HG03457 (cell line): ENCODE data around the gene TMEM179B.
"Not testable (repeated sequence)": the region's sequence is repeated elsewhere in the genome, so short reads cannot be mapped to it uniquely, and the experiment has no call there.

Experiments used
- ATAC-seq: cut with Tn5 transposase; IDR thresholded peaks from one replicate; pipeline ENCODE4 v1.9.1; 2021; ENCODE audit warnings: moderate number of reproducible peaks; ENCODE audit not compliant: unreplicated experiment

TMEM179B gene

DNA sequence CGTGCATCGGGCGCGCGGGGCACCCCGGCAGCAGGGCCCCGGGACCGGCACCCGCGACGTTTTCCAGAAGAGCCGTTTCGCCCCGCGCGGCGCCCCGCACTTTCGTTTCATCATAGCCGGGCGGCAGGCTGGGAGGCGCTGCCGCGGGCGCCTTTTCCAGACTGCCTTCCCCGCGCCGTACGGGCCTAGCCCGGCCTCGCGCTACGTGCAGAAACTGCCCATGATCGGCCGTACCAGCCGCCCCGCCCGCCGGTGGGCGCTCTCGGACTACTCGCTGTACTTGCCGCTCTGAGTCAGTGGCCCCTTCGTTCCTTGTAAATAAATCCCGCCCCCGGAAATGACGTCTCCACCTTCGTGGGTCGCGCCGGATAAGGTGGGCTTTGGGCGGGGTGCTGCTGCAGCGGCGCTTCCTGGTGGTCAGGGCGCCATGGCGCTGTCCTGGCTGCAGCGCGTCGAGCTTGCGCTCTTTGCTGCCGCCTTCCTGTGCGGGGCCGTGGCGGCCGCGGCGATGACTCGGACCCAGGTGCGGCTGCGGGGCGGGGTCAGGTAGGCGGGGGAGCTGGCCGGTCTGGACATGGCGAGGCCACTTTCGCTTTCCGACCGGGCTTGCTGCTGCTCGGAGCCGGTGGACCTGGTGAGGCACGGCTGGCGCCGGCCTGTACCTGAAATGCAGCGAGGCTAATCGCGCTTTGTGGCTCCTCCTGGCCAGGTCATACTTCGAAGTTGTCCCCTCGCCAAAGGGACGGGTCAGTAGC is at the start of gene TMEM179B:
Gene TMEM179B (plus strand): TSS at position 398 of the 755 bp plus-strand sequence. CDS start 30 bp downstream, at position 428.
- peak; percentile 46 for ATAC-seq

- no peak for ATAC-seq
These were observed 39.6 kb upstream of the TMEM179B start for GRCh38 chr11:62747475-62748160.

DNA sequence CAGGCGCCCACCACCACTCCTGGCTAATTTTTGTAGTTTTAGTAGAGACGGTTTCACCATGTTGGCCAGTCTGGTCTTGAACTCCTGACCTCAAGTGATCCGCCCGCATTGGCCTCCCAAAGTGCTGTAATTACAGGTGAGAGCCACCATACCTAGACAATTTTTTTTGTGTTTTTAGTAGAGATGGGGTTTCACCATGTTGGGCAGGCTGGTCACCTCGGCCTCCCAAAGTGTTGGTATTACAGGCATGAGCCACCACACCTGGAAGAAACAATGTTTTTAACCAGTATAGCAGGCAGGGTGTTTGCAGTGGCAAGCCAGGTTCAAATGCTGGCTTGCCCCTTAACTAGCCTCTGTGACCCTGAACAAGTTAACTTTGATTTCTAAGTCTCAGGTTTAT is 37.3 kb upstream of the TMEM179B start:
- ATAC-seq, result not testable (repeated sequence)

DNA sequence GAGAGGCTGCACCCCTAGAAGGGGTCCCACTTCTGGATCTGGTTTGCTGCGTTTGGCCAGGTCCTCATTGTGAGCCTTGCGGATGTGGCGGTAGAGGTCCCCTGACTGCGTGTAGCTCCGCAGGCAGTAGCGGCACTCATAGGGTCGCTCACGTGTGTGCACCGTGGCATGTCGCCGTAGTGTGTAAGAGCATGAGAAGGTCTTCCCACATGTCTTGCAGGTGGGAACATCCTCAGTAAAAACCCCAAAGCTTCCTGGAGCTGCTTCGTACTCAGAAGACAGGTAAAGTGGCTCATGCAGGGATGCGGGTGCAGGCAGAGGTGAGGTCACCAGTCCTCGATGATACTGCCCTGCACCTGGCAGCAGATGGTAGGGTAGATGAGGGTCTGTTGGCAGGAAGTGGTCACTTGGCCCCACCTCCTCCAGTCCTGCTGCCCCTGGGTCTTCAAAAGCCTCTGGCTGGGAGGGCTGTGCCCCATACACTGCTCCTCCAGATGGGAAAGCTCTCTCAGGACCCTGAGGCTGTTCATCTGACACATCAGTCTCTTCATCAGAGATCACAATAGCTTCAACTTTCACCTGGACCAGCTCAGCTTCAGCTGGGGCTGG is 34.9 kb upstream of the TMEM179B start:
- ATAC-seq, result no peak

DNA sequence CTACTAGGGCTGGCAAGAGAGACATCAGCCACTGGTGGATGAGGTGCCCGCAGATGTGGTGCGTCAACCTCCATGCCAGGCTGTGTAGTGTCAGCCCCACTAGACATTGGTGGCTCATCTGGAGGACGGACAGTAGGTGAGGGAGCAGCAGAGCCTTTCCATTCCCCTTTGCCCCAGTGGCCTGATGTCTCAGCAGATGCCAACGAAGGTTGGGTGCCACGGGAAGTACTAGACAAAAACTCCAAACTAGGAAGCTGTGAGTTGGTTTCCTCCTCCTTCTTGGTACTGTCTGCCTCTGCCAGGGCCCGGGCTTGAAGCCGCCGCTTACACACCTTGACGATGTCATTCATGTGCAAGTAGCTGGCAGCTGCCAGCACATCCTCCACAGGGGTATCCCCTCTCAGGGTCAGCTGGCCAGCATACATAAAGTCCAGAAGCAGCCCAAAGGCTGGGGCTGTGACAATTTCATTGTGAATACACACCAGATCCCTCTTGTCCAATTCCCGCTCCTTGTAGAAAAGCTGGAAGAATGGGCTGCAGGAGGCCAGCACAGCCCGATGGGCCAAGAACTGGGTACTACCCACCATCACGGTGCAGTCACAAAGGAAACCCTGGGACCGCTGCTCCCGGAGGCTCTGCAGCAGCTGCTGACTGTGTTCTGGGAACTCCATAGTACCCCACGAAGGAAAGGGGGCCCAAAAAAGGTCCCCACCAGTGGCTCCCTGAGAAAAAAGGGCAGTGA is 34.0 kb upstream of the TMEM179B start:
- no peak for ATAC-seq

- peak; percentile 77 for ATAC-seq
These were observed 33.2 kb upstream of the TMEM179B start, which contains the start of gene ZBTB3 for GRCh38 chr11:62753736-62754603. Gene ZBTB3 (minus strand): TSS chr11:62754160. CDS start chr11:62753664, 496 bp downstream.

GRCh38 chr11:62755086-62755615 is 32.1 kb upstream of the TMEM179B start:
- ATAC-seq, result no peak

- ATAC-seq, result no peak
These were observed 29.1 kb upstream of the TMEM179B start for GRCh38 chr11:62757846-62758788.

GRCh38 chr11:62760867-62761227 is 26.4 kb upstream of the TMEM179B start:
- ATAC-seq, result not testable (repeated sequence)

DNA sequence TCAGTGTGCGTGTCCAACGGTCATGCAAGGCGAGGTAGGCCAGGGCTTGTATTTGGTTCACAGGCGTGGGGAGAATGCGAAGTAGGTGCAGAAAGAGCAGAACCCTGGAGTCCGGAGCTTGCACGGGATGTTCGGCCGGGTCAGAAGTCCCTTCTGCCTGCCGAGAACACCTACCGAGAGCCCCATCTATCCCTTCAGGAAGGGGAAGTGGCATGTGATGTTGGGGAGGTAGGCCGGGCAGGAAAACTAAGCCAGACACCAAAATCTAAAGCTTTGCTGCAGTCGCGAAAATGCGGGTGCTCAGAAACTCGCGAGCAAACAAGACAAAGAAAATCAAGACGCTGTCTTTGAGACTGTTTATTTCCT is 16.4 kb upstream of the TMEM179B start:
- no peak for ATAC-seq

DNA sequence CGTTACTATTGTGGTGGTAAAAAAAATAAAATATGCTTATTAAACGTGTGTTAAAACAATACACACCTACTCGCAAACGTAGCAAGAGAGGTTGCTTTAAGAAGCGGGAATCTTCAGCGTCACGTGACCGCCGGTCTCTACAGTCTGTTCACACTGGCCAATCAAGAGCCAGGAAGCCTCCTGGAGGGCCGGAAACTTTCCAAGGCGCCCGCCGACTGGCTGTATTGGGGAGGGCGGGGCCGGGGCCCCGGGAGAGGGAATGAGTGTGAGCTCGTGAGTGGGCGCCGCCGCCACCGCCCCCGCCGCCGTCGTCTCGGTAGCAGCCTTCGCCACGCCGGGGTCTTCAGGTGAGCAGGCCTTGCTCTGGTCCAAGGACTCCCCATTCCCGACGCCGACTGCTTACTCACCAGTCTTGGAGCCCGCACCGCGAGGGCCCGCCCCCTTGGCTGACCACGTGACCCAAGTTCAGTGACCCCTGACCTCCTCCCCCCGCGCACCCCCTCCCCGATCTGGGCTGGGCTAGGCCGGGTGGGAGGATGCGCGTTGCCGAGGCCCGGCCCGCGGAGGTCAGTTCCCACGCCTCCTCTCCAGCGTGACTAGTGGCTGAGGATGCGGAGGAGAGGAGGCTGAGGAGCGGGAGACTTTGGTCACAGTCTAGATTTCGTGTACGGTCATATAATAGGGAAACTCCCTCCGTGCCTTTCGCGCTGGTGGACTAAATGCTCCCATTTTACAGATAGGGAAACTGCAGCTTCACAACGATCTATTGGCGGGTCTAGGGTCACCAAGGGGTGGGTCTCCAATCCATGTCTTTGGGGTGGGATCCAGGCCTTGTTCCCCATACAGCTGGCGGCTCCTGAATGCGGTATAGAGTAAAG is 15.8 kb upstream of the TMEM179B start, which contains the start of gene TAF6L:
Gene TAF6L (plus strand): TSS at position 253 of the 878 bp plus-strand sequence. CDS start 4,388 bp downstream, outside the sequence.
- peak; percentile 53 for ATAC-seq

DNA sequence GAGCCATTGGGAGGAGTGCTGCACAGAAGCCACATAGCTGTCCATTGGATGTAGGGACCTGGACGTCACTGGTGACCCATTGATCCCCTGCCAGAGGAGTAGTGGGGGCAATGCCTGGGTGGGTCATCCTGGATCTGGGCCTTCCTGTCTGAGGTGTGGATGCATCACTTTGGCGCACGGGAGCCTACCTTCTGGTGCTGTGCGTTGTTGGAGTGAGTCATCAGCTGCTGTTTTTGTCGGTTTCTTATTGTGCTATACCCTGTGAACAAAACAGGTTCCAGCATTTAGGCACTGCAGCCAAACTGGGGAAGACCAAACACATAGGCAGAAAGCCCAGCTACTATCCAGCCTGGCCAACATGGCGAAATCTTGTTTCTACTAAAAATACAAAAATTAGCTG is 12.8 kb upstream of the TMEM179B start:
- ATAC-seq, result no peak

GRCh38 chr11:62775646-62776045 is 11.6 kb upstream of the TMEM179B start:
- no peak for ATAC-seq

- ATAC-seq, result no peak
These were observed 9.8 kb upstream of the TMEM179B start for GRCh38 chr11:62777389-62777788.

DNA sequence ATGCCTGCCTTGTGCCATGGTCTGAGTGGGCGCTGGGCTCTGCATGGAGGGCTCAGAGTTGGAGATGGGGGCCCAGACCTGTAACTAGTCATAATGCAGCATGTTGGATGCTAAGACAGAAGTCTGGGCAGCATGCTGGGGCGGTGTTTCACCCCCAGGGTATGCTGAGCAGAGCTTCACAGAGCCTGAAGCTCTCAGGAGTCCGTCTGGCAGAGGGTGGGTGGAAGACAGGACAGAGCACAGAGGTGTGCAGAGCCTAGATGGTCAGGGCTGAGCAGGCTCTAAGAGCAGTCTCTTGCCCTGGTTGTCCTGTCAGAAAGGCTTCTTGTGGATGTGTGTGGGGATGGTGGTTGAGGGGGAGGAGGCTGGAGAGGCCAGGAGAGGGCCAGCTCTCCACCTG is 8.8 kb upstream of the TMEM179B start:
- ATAC-seq, result no peak

DNA sequence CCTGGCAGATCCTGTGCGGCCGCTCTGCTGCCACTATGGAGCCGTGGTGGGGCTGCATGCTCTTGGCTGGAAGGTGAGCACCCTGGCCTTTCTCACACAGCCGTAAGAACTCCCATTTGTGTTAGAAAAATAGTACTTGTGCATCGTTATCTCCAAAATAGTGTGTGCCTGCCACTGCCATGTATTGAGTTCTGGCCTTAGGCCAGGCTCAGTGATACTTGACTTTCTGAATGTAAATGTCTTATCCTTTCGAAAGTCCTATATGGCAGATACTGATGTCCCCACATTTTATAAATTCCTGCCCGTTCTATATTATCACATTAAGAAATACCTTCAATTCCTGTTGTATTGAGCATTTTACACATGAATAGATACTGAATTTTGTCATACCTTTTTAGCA is 4.4 kb upstream of the TMEM179B start:
- no peak for ATAC-seq

DNA sequence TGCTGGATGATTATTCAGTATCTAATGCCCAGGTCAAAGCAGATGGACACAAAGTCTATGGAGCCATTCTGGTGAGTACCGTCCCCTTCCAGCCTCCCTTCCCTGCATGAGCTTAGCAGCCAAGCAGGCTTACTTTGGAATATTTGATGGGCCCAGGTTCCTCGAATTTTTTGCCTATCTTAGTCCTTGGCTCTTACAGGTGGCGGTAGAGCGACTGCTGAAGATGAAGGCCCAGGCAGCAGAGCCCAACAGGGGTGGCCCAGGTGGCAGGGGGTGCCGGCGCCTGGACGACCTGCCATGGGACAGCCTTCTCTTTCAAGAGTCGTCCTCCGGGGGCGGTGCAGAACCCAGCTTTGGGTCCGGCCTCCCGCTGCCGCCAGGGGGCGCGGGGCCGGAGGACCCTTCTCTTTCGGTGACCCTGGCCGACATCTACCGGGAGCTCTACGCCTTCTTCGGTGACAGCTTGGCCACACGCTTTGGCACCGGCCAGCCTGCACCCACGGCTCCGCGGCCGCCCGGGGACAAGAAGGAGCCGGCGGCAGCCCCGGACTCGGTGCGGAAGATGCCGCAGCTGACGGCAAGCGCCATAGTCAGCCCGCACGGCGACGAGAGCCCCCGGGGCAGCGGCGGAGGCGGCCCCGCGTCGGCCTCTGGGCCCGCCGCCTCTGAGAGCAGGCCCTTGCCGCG is 741 bp upstream of the TMEM179B start:
- peak; percentile 45 for ATAC-seq
